ENCODE data around the gene OR52B6.
"Not testable (repeated sequence)": the region's sequence is repeated elsewhere in the genome, so short reads cannot be mapped to it uniquely, and the experiment has no call there.

The OR52B6 gene

GRCh38 chr11:5580577-5580976 lies at the start of gene OR52B6:
Gene OR52B6 (plus strand): TSS chr11:5580877. CDS start chr11:5580877, 0 bp downstream.
- no peak for DNase-seq (ENCODE audit: low read depth)

- DNase-seq (ENCODE audit: low read depth): no peak
Observed at GRCh38 chr11:5531053-5531831, 49.4 kb upstream of the OR52B6 start.

GRCh38 chr11:5534046-5534445 lies 46.6 kb upstream of the OR52B6 start:
- DNase-seq (ENCODE audit: low read depth): no peak

- no peak for DNase-seq (ENCODE audit: low read depth)
Observed at GRCh38 chr11:5536482-5536881, 44.2 kb upstream of the OR52B6 start.

GRCh38 chr11:5541427-5541826 lies 39.2 kb upstream of the OR52B6 start:
- no peak for DNase-seq (ENCODE audit: low read depth)

GRCh38 chr11:5546457-5546856 lies 34.2 kb upstream of the OR52B6 start:
- no peak for DNase-seq (ENCODE audit: low read depth)

GRCh38 chr11:5547982-5548381 lies 32.7 kb upstream of the OR52B6 start:
- no peak for DNase-seq (ENCODE audit: low read depth)

- no peak for DNase-seq (ENCODE audit: low read depth)
Observed at GRCh38 chr11:5548440-5548839, 32.2 kb upstream of the OR52B6 start, which contains the start of gene OR52H1. Gene OR52H1 (minus strand): TSS chr11:5548540. CDS start chr11:5545505, 3,035 bp downstream.

- DNase-seq (ENCODE audit: low read depth): no peak
Observed at GRCh38 chr11:5550440-5551095, 30.1 kb upstream of the OR52B6 start.

GRCh38 chr11:5553343-5553742 lies 27.3 kb upstream of the OR52B6 start:
- DNase-seq (ENCODE audit: low read depth): no peak

GRCh38 chr11:5556596-5557188 lies 24.0 kb upstream of the OR52B6 start:
- no peak for DNase-seq (ENCODE audit: low read depth)

- no peak for DNase-seq (ENCODE audit: low read depth)
Observed at GRCh38 chr11:5557751-5558150, 22.9 kb upstream of the OR52B6 start.

- DNase-seq (ENCODE audit: low read depth): no peak
Observed at GRCh38 chr11:5564259-5565019, 16.2 kb upstream of the OR52B6 start.

- no peak for DNase-seq (ENCODE audit: low read depth)
Observed at GRCh38 chr11:5574654-5575053, 6.0 kb upstream of the OR52B6 start.

GRCh38 chr11:5575152-5575551 lies 5.5 kb upstream of the OR52B6 start:
- no peak for DNase-seq (ENCODE audit: low read depth)

GRCh38 chr11:5577101-5577500 lies 3.6 kb upstream of the OR52B6 start:
- no peak for DNase-seq (ENCODE audit: low read depth)

GRCh38 chr11:5581014-5581413 lies 337 bp downstream of the OR52B6 start:
- no peak for DNase-seq (ENCODE audit: low read depth)

- not testable (repeated sequence) for DNase-seq (ENCODE audit: low read depth)
Observed at GRCh38 chr11:5584458-5584857, 3.8 kb downstream of the OR52B6 start.

- DNase-seq (ENCODE audit: low read depth): not testable (repeated sequence)
Observed at GRCh38 chr11:5589906-5590305, 9.2 kb downstream of the OR52B6 start.

GRCh38 chr11:5591613-5592012 lies 10.9 kb downstream of the OR52B6 start:
- no peak for DNase-seq (ENCODE audit: low read depth)

GRCh38 chr11:5592615-5593014 lies 11.9 kb downstream of the OR52B6 start:
- no peak for DNase-seq (ENCODE audit: low read depth)

- DNase-seq (ENCODE audit: low read depth): no peak
Observed at GRCh38 chr11:5593146-5593545, 12.5 kb downstream of the OR52B6 start.
